HG03460 (cell line): ENCODE measurements around the gene PACRG.

Experiments used
- ATAC-seq: cut with Tn5 transposase; IDR thresholded peaks from one replicate; pipeline ENCODE4 v1.9.1; 2021; ENCODE audit not compliant: unreplicated experiment

The PACRG gene

DNA sequence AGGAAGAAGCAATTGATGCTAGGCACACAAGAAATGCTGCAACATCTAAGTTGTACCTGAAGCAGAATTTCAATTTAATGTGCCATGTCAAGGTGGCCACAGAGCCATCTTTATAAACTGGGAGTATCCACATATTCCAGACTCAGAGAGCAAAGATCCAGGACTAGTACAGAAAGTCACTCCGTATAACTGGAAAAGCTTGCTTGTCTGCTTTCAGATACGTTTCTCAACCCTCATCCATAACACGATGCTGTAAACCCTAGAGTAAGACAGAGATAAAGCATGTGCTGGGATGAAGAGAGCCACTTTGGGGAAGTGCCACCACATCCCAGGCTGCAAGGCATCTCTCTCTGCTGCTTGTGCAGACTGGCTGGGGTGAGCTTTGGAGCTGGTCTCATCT is 134.7 kb downstream of the PACRG start:
- no peak for ATAC-seq

DNA sequence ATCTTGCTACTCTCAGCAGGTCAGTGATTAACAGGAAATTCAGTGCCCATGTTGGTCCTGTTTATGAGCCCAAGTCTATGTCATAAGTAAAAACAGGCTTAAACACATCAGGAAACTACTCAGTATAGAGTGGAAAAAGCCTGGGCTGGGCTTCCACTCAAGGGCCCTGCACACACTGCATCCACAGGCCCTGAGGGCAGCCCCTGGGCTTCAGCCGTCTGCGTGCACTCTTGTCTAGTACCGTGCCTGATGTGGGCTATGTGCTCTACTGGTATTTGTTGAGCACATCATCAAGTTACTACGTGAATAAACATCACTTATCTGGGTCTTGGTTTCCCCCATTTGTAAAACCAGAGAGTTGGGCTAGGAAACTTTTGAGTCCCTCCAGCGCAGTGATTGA is 135.2 kb downstream of the PACRG start:
- no peak for ATAC-seq

DNA sequence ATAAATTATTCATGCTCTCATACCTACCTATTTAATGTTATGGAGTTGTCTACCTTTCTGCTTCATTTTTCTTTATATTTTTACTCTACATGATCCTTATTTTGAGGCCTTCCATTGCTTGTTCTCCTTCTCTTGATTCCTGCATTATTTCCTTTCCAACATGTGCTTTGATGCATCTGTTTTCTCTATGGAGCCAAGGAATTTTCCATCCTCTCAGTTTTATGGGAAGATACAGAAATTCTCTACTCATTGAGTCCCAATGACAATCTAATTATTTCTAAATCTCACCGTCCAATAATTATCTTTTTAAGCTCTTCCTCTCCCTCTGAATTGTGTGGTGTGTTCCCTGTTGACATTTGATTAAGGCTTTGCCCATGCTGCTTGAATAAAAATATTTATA is 136.0 kb downstream of the PACRG start:
- no peak for ATAC-seq

DNA sequence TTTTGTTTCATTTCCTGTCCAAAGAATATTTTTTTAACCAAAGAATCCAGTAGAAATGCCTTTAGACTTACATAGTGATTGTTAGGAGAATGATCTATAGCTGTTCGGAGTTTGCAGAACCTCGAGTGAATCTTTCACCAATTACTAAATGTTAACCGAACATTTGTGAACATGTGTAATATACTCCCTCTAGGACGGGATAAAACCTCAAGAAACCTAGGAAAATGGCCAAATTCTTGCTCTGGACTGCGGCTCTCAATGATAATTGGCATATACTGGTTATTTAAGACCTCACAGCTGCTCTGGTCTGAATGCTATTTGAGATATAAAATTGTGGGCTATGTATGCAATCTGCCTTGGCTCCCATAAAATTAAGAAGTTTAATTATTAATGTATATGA is 137.1 kb downstream of the PACRG start:
- ATAC-seq, result no peak

GRCh38 chr6:162866656-162867055 is 138.9 kb downstream of the PACRG start:
- no peak for ATAC-seq

- ATAC-seq, result no peak
Measured at GRCh38 chr6:162868397-162868796, 140.6 kb downstream of the PACRG start.

GRCh38 chr6:162871966-162872365 is 144.2 kb downstream of the PACRG start:
- no peak for ATAC-seq

DNA sequence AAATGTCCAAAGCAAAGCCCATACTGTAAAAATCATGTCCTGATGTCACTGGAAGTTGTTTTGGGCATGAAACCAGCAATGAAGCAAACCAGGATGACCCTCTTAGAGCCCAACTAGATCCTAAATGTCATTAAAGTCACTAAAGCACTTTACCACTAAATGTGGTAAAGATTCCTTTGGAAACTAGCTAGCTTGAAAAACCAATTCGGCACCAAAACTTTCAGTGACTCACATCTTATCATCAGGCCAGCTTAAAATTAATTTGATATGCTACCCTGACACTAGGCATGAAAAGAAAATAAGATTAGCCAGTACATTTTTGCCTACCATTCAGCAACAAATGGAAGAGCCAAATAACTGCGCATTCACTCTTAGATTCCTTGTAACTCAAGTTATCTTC is 145.8 kb downstream of the PACRG start:
- no peak for ATAC-seq

GRCh38 chr6:162875070-162875469 is 147.3 kb downstream of the PACRG start:
- ATAC-seq, result no peak

- no peak for ATAC-seq
Measured at GRCh38 chr6:162882801-162883481, 155.2 kb downstream of the PACRG start.

- no peak for ATAC-seq
Measured at GRCh38 chr6:162887981-162888689, 160.4 kb downstream of the PACRG start.

- ATAC-seq, result no peak
Measured at GRCh38 chr6:162889303-162889702, 161.5 kb downstream of the PACRG start.

GRCh38 chr6:162898011-162898410 is 170.2 kb downstream of the PACRG start:
- ATAC-seq, result no peak

DNA sequence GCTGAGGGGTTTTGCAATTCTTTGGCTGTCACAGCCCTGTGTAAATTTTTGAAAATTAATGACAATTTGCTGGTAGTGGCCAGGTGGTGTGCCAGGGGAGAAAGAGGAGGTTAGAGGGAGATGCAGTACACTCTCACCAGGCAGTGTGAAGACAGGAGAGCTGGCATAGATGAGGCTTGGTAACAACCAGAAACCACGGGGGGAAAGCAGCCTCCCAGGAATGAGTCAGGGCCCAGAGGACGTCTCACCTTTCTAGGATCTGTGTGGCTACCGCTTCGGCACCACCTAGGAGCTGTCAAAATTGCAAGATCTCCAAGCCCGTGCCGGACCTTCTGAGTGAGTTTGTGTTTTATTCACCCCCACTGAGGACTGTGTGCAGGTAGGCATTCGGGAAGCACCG is 171.4 kb downstream of the PACRG start:
- no peak for ATAC-seq

GRCh38 chr6:162900503-162900902 is 172.7 kb downstream of the PACRG start:
- ATAC-seq, result no peak

- no peak for ATAC-seq
Measured at GRCh38 chr6:162904069-162904663, 176.4 kb downstream of the PACRG start.

DNA sequence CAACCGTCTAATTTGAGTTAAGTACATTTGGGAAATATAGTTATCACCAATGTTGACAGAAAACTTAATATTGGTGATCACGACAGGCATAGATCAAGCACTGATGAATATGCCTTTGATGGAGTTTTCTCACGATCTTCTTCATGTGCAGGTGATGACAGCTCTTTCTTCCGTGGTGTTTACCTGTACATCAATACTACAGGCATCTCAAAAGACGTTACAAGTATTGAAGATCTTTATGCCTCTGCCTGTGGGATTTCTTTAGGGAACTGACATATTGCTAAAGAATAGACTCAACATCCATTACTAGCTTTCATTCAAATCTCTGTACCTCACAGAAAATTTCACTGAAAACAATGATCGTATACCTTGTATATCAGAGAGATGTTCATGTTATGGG is 178.7 kb downstream of the PACRG start:
- ATAC-seq, result no peak

DNA sequence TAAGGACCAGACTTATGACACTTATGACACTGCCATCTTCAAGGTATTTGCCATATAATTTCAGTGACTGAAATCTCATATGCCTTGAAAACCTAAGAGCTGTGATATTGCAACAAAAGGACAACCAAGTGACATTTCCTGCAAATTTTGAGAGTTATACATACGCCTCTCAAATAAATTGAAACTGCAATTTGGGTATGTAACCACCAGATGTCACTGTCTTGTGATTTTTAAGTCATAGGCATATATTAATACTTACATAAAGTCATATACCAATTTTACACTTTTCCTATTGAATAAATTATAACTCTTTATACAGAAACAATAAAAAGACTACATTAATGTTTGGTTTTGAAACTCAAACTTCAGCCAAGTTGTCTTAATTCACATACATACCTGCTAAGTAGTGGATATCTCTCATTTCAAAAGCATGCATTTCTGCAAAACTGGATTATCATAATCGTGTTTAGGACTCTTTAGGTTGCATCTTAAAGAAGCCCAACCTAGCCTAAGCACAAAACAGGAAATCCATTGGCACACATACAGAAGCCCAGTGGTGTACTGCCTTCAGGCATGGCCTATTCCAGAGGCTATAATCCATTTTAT is 180.2 kb downstream of the PACRG start:
- ATAC-seq, result no peak

DNA sequence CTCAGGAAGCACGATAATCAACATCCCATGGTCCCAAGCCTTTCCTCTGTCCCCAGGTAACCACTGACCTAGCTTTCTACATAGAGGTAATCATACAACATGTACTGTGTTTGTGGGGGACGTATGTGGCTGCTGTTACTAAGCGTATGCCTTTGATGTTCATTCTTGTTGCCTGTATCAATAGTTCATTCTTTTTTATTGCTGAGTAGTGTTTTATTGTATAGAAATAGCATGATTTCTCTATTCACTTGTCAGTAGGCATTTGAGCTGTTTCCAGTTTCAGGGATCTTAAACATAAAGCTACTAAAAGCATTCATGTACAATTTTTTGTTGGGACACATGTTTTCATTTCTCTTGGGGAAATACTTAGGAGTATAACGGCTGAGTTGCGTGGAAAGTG is 185.4 kb downstream of the PACRG start:
- no peak for ATAC-seq

- no peak for ATAC-seq
Measured at GRCh38 chr6:162917506-162917905, 189.7 kb downstream of the PACRG start.

- no peak for ATAC-seq
Measured at GRCh38 chr6:162921062-162921461, 193.3 kb downstream of the PACRG start.

GRCh38 chr6:162921510-162922040 is 193.8 kb downstream of the PACRG start:
- no peak for ATAC-seq
